Measurements from ENCODE around the gene CD164L2. TPM values are rescaled to one million over a fixed set of nuclear protein-coding genes. Genes with fewer than 3 reads are reported as not detected.
"Not testable (repeated sequence)": the region's sequence is repeated elsewhere in the genome, so short reads cannot be mapped to it uniquely, and the experiment has no call there.

Gene CD164L2
- not detected for total RNA-seq

GRCh38 chr1:27383039-27383605, at the start of gene CD164L2:
Gene CD164L2, minus strand, starts transcription at chr1:27383333. Its CDS starts 94 bp downstream, at chr1:27383239.
- H3K27ac Mint-ChIP-seq: no peak within 1 kb of the TSS
- H3K9me3 Mint-ChIP-seq: no peaks in the 10 kb centered on the region
- ATAC-seq (peak in 1 of 2 donors; percentile 64), DNase-seq (ENCODE audit: low spot score in 2 of 2) (peak in 1 of 2 donors; percentile 52)
- H3K36me3 Mint-ChIP-seq: no peaks in the 10 kb centered on the region

- not testable (repeated sequence) for ATAC-seq; H3K36me3 Mint-ChIP-seq; H3K27ac Mint-ChIP-seq; DNase-seq (ENCODE audit: low spot score in 2 of 2); H3K9me3 Mint-ChIP-seq
Measured at GRCh38 chr1:27432725-27433124, 49.6 kb upstream of the CD164L2 start.

- no peak for DNase-seq (ENCODE audit: low spot score in 2 of 2)
- Mint-ChIP-seq H3K9me3 (no peaks in the 10 kb centered on the region), H3K36me3 (peaks cover 0 to 13% of the 10 kb centered on the region in 2 donors), H3K27ac (peak overlapping the region in 1 of 2 donors; percentile 29)
- ATAC-seq: no peak
Measured at GRCh38 chr1:27431601-27431940, 48.4 kb upstream of the CD164L2 start.

GRCh38 chr1:27430903-27431600, 47.9 kb upstream of the CD164L2 start:
- peak; percentile 20 to 58 for ATAC-seq
- no peak for DNase-seq (ENCODE audit: low spot score in 2 of 2)
- Mint-ChIP-seq H3K9me3 (no peaks in the 10 kb centered on the region), H3K36me3 (peaks cover 0 to 17% of the 10 kb centered on the region in 2 donors), H3K27ac (peak overlapping the region in 1 of 2 donors; percentile 91)

GRCh38 chr1:27429029-27429425, 45.9 kb upstream of the CD164L2 start:
- peak; percentile 23 to 38 for ATAC-seq
- no peaks in the 10 kb centered on the region for H3K9me3 Mint-ChIP-seq
- DNase-seq (ENCODE audit: low spot score in 2 of 2): no peak
- H3K36me3 Mint-ChIP-seq: peaks cover 0 to 20% of the 10 kb centered on the region in 2 donors
- H3K27ac Mint-ChIP-seq: peak overlapping the region; percentile 82 to 97

GRCh38 chr1:27428316-27429028, 45.3 kb upstream of the CD164L2 start:
- DNase-seq (ENCODE audit: low spot score in 2 of 2): no peak
- Mint-ChIP-seq H3K9me3 (no peaks in the 10 kb centered on the region), H3K36me3 (peaks cover 0 to 20% of the 10 kb centered on the region in 2 donors), H3K27ac (peak overlapping the region; percentile 82 to 97)
- peak; percentile 63 to 84 for ATAC-seq

GRCh38 chr1:27427816-27428315, 44.7 kb upstream of the CD164L2 start:
- no peak for DNase-seq (ENCODE audit: low spot score in 2 of 2)
- H3K9me3 Mint-ChIP-seq: no peaks in the 10 kb centered on the region
- ATAC-seq: no peak
- H3K36me3 Mint-ChIP-seq: peaks cover 0 to 20% of the 10 kb centered on the region in 2 donors
- H3K27ac Mint-ChIP-seq: peak overlapping the region; percentile 82 to 97

- H3K9me3 Mint-ChIP-seq: no peaks in the 10 kb centered on the region
- peak overlapping the region in 1 of 2 donors; percentile 82 for H3K27ac Mint-ChIP-seq
- ATAC-seq (no peak), DNase-seq (ENCODE audit: low spot score in 2 of 2) (no peak)
- peaks cover 0 to 20% of the 10 kb centered on the region in 2 donors for H3K36me3 Mint-ChIP-seq
Measured at GRCh38 chr1:27427329-27427728, 44.2 kb upstream of the CD164L2 start.

GRCh38 chr1:27423709-27424108, 40.6 kb upstream of the CD164L2 start:
- DNase-seq (ENCODE audit: low spot score in 2 of 2) (no peak), ATAC-seq (no peak)
- Mint-ChIP-seq H3K27ac (no peak overlapping the region), H3K36me3 (peaks cover 0 to 20% of the 10 kb centered on the region in 2 donors), H3K9me3 (no peaks in the 10 kb centered on the region)

- Mint-ChIP-seq H3K27ac (peak overlapping the region; percentile 36 to 89), H3K36me3 (peaks cover 21 to 22% of the 10 kb centered on the region in 2 donors), H3K9me3 (no peaks in the 10 kb centered on the region)
- DNase-seq (ENCODE audit: low spot score in 2 of 2) (peak in 1 of 2 donors; percentile 66), ATAC-seq (peak; percentile 79 to 94)
Measured at GRCh38 chr1:27418326-27419185, 35.4 kb upstream of the CD164L2 start.

GRCh38 chr1:27417713-27418112, 34.6 kb upstream of the CD164L2 start:
- no peaks in the 10 kb centered on the region for H3K9me3 Mint-ChIP-seq
- peak overlapping the region; percentile 36 to 89 for H3K27ac Mint-ChIP-seq
- peaks cover 24 to 25% of the 10 kb centered on the region in 2 donors for H3K36me3 Mint-ChIP-seq
- DNase-seq (ENCODE audit: low spot score in 2 of 2): no peak
- no peak for ATAC-seq

GRCh38 chr1:27416387-27417111, 33.4 kb upstream of the CD164L2 start:
- Mint-ChIP-seq H3K9me3 (no peaks in the 10 kb centered on the region), H3K27ac (no peak overlapping the region), H3K36me3 (peaks cover 24 to 25% of the 10 kb centered on the region in 2 donors)
- DNase-seq (ENCODE audit: low spot score in 2 of 2) (peak in 1 of 2 donors; percentile 66), ATAC-seq (peak; percentile 44 to 67)

- Mint-ChIP-seq H3K9me3 (no peaks in the 10 kb centered on the region), H3K27ac (no peak overlapping the region), H3K36me3 (peaks cover 24 to 25% of the 10 kb centered on the region in 2 donors)
- no peak for ATAC-seq
- no peak for DNase-seq (ENCODE audit: low spot score in 2 of 2)
Measured at GRCh38 chr1:27414091-27414490, 31.0 kb upstream of the CD164L2 start.

GRCh38 chr1:27413004-27413403, 29.9 kb upstream of the CD164L2 start:
- ATAC-seq (no peak), DNase-seq (ENCODE audit: low spot score in 2 of 2) (no peak)
- Mint-ChIP-seq H3K36me3 (peaks cover 24 to 25% of the 10 kb centered on the region in 2 donors), H3K27ac (peak overlapping the region in 1 of 2 donors; percentile 68), H3K9me3 (no peaks in the 10 kb centered on the region)

GRCh38 chr1:27412502-27412901, 29.4 kb upstream of the CD164L2 start:
- peaks cover 24 to 25% of the 10 kb centered on the region in 2 donors for H3K36me3 Mint-ChIP-seq
- no peak overlapping the region for H3K27ac Mint-ChIP-seq
- DNase-seq (ENCODE audit: low spot score in 2 of 2) (no peak), ATAC-seq (no peak)
- no peaks in the 10 kb centered on the region for H3K9me3 Mint-ChIP-seq

- Mint-ChIP-seq H3K9me3 (no peaks in the 10 kb centered on the region), H3K36me3 (peaks cover 15 to 17% of the 10 kb centered on the region in 2 donors), H3K27ac (peak overlapping the region in 1 of 2 donors; percentile 51)
- DNase-seq (ENCODE audit: low spot score in 2 of 2): no peak
- no peak for ATAC-seq
Measured at GRCh38 chr1:27410709-27411108, 27.6 kb upstream of the CD164L2 start.
